ENCODE data around the gene ZNF440.
A peak's percentile ranks its signal among the peaks of the same experiment; 100 is the strongest.
"Not testable (repeated sequence)": the region's sequence is repeated elsewhere in the genome, so short reads cannot be mapped to it uniquely, and the experiment has no call there.

The ZNF440 gene

DNA sequence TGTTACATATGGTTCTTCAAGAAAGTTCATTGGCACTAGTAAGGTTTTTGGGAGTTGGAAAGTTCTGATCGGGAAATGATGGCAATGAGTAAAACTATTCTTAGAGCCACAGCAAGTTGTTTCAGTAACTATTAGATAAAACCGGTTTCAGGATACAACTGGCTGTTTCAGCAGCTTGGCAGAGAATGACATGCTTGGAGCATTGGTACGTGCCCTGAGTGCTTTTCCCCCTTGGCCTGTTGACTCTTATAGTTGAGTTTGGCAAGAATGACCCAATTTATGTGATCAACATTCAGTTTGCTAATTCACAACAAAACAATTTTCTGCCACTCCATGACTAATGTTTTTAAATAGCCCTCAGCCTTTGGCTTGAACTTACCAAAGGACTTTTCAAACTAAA is 26.5 kb upstream of the ZNF440 start:
- Histone ChIP-seq H3K4me3 (ENCODE audit: low read length) (no peak overlapping the region), H3K4me1 (ENCODE audit: insufficient read depth, low read length) (no peaks in the 10 kb centered on the region), H3K9ac (ENCODE audit: low read depth, low read length) (no peak overlapping the region), H3K27me3 (ENCODE audit: insufficient read depth, low read length) (no peaks in the 10 kb centered on the region), H3K9me3 (ENCODE audit: insufficient read depth, low read depth, low read length) (peaks cover 46% of the 10 kb centered on the region), H3K36me3 (ENCODE audit: insufficient read depth, low read length) (no peaks in the 10 kb centered on the region), H3K27ac (ENCODE audit: low read depth, low read length) (no peak overlapping the region)
- WGBS: 90% methylated on average over 3 of the region's 3 CpGs

DNA sequence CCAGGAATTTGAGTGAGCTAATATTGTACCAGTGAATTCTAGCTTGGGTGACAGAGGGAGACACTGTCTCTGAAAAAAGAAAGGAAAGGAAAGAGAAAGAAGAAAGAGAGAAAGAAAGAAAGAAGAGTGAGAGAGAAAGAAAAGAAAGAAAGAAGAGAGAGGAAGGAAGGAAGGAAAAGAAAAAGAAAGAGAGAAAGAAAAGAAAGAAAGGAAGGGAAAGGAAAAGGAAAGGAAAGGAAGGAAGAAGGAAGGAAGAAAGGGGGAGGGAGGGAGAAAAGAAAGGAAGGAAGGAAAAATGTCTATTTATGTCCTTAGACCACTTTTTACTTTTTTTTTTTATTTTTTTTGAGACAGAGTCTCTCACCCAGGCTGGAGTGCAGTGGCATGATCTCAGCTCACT is 21.1 kb upstream of the ZNF440 start:
- H3K27me3 ChIP-seq (ENCODE audit: insufficient read depth, low read length): peaks cover 14% of the 10 kb centered on the region; the same call in 1 of the 2 replicates
- no peak overlapping the region for H3K4me3 ChIP-seq (ENCODE audit: low read length)
- peaks cover 16% of the 10 kb centered on the region for H3K9me3 ChIP-seq (ENCODE audit: insufficient read depth, low read depth, low read length)
- peaks cover 4% of the 10 kb centered on the region for H3K4me1 ChIP-seq (ENCODE audit: insufficient read depth, low read length)
- no peak overlapping the region for H3K9ac ChIP-seq (ENCODE audit: low read depth, low read length)
- no peaks in the 10 kb centered on the region for H3K36me3 ChIP-seq (ENCODE audit: insufficient read depth, low read length)
- no peak overlapping the region for H3K27ac ChIP-seq (ENCODE audit: low read depth, low read length)

DNA sequence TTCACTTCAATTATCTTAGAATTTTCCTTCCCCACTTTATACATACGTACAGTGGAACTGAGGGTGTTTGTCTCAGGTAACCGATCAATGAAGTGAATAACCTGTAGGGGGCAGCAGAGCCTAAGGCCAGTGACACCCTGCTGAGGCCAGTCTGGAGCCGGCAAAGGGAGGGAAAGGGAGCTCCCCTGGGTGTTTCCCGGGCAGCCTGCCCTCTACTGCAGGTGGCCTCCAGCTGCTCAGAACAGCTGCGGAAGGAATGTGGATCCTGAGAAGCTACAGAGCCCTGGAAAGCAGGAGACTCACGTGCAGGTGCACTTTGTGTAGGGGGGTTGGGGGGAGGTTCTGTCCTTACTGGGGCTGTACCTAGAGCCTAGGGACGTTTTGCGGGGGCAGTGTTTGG is 16.6 kb upstream of the ZNF440 start:
- 0 out of 2 replicates have a peak, but pooled peaks cover 3% of the 10 kb centered on the region for H3K9me3 ChIP-seq (ENCODE audit: insufficient read depth, low read depth, low read length)
- no peak overlapping the region for H3K9ac ChIP-seq (ENCODE audit: low read depth, low read length)
- WGBS: 9% methylated on average over 8 of the region's 8 CpGs
- H3K27ac ChIP-seq (ENCODE audit: low read depth, low read length): no peak overlapping the region
- H3K4me3 ChIP-seq (ENCODE audit: low read length): peak overlapping the region; percentile 74; the same call in 1 of the 2 replicates
- peaks cover 36% of the 10 kb centered on the region for H3K27me3 ChIP-seq (ENCODE audit: insufficient read depth, low read length)
- peaks cover 7% of the 10 kb centered on the region for H3K4me1 ChIP-seq (ENCODE audit: insufficient read depth, low read length)
- H3K36me3 ChIP-seq (ENCODE audit: insufficient read depth, low read length): no peaks in the 10 kb centered on the region

DNA sequence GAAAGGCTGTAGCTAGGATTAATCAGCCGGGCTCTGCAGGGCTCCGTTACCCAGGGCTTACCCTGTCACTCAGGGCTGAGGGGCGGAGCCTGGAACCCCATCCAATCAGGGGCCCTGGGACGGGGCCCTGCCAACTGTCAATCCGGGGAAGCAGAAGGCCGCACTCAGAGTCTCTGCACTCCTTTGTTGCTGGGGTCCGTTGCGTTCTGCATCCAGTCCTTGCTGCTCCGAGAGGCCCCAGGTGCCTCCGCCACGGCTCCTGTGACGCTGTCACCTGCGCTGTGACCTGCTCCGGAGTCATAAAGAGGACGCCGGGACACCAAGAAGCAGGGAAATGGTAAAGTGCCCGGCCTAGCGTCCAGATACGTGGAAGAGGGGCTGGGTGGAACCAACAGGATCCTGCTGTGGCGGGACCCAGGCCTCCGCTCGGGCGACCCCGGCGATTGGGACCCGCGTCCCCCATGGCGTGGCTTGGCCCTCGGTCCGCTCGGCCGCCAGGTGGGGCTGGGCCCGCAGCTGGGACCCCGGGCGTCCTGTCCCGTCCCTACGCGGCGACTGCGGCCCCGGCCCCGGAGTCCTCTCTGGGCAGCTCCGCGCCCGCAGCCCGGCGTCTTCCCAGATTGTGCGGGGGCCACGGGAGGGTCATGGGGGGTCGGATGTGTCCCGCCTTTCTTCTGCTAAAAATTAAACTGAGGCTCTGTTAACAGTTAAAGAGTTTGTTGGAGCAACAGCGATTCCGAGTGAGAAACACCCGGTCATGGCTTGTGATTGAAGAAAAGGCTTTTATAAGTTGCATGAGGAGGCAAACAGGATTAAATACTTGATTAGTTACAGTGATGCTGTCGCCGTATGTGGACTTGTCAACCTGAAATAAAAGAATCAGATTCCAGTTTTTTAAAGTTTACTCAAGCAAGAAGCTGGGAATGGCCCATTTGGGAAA is 15.4 kb upstream of the ZNF440 start, which contains the start of gene ZNF491:
ZNF491 (plus strand) TSS at position 133 of the 940 bp plus-strand sequence. CDS start 7,431 bp downstream, outside the sequence.
- Histone ChIP-seq H3K4me1 (ENCODE audit: insufficient read depth, low read length) (peaks cover 7% of the 10 kb centered on the region), H3K9ac (ENCODE audit: low read depth, low read length) (peak within 1 kb of the TSS; percentile 66), H3K36me3 (ENCODE audit: insufficient read depth, low read length) (no peaks in the 10 kb centered on the region), H3K4me3 (ENCODE audit: low read length) (peak within 1 kb of the TSS; percentile 74), H3K9me3 (ENCODE audit: insufficient read depth, low read depth, low read length) (0 out of 2 replicates have a peak, but pooled peaks cover 5% of the 10 kb centered on the region), H3K27ac (ENCODE audit: low read depth, low read length) (no peak within 1 kb of the TSS), H3K27me3 (ENCODE audit: insufficient read depth, low read length) (peaks cover 36% of the 10 kb centered on the region)
- WGBS: 1% methylated on average over 56 of the region's 56 CpGs

DNA sequence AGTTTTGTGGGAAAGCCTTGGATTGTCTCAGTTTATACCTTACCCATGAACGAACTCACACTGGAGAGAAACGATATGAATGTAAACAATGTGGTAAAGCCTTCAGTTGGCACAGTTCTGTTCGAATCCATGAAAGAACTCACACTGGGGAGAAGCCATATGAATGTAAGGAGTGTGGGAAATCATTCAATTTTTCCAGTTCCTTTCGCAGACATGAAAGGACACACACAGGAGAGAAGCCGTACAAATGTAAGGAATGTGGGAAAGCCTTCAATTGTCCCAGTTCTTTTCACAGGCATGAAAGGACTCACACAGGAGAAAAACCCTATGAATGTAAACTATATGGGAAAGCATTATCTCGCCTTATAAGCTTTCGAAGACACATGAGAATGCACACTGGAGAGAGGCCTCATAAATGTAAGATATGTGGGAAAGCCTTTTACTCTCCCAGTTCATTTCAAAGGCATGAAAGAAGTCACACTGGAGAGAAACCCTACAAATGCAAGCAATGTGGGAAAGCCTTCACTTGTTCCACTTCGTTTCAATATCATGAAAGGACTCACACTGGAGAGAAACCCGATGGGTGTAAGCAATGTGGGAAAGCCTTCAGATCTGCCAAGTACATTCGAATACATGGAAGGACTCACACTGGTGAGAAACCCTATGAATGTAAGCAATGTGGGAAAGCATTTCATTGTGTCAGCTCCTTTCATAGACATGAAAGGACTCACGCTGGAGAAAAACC is 7.5 kb upstream of the ZNF440 start:
- WGBS: 91% methylated on average over 11 of the region's 11 CpGs
- H3K36me3 ChIP-seq (ENCODE audit: insufficient read depth, low read length): no peaks in the 10 kb centered on the region

DNA sequence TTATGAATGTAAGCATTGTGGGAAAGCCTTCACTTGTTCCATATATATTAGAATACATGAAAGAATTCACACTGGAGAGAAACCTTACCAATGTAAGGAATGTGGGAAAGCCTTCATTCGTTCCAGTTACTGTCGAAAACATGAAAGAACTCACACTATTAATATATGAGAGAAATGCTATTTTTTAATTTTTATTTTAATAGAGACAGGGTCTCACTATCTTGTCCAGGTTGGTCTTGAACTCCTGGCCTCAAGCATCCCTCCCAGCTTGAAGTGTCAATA is 7.0 kb upstream of the ZNF440 start:
- Histone ChIP-seq H3K27ac (ENCODE audit: low read depth, low read length) (no peak overlapping the region), H3K27me3 (ENCODE audit: insufficient read depth, low read length) (peaks cover 3% of the 10 kb centered on the region; the same call in 1 of the 2 replicates), H3K36me3 (ENCODE audit: insufficient read depth, low read length) (no peaks in the 10 kb centered on the region), H3K9me3 (ENCODE audit: insufficient read depth, low read depth, low read length) (peaks cover 45% of the 10 kb centered on the region), H3K4me1 (ENCODE audit: insufficient read depth, low read length) (no peaks in the 10 kb centered on the region), H3K9ac (ENCODE audit: low read depth, low read length) (no peak overlapping the region), H3K4me3 (ENCODE audit: low read length) (no peak overlapping the region)
- WGBS: no CpG with 5 or more reads among the region's 2 CpGs

More for the DNA sequence above, 7.5 kb upstream of the ZNF440 start:
- no peak overlapping the region for H3K4me3 ChIP-seq (ENCODE audit: low read length)
- H3K27me3 ChIP-seq (ENCODE audit: insufficient read depth, low read length): peaks cover 2% of the 10 kb centered on the region; the same call in 1 of the 2 replicates
- no peaks in the 10 kb centered on the region for H3K4me1 ChIP-seq (ENCODE audit: insufficient read depth, low read length)
- H3K27ac ChIP-seq (ENCODE audit: low read depth, low read length): no peak overlapping the region
- peaks cover 45% of the 10 kb centered on the region for H3K9me3 ChIP-seq (ENCODE audit: insufficient read depth, low read depth, low read length)
- no peak overlapping the region for H3K9ac ChIP-seq (ENCODE audit: low read depth, low read length)

DNA sequence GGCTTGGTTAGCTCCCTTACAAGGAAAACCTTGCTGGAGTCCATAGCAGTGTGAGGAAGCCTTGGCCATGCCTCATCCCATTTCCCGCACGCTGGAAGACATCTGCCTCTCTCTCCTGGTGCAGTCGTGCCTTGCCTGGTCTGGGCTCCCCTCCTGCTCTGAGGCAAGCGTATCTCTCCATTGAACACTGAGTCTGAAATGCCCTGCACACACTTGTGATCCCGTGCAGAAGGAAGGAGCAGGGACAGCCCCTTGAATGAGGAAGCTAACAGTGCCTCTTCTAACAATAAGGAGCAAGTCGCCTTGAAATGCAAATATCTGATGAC is 407 bp upstream of the ZNF440 start:
- Histone ChIP-seq H3K36me3 (ENCODE audit: insufficient read depth, low read length) (no peaks in the 10 kb centered on the region), H3K27ac (ENCODE audit: low read depth, low read length) (no peak overlapping the region), H3K4me3 (ENCODE audit: low read length) (peak overlapping the region; percentile 87), H3K9me3 (ENCODE audit: insufficient read depth, low read depth, low read length) (peaks cover 4% of the 10 kb centered on the region), H3K9ac (ENCODE audit: low read depth, low read length) (no peak overlapping the region), H3K4me1 (ENCODE audit: insufficient read depth, low read length) (no peaks in the 10 kb centered on the region), H3K27me3 (ENCODE audit: insufficient read depth, low read length) (peaks cover 40% of the 10 kb centered on the region)
- 8% methylated on average over 6 of the region's 6 CpGs for WGBS

DNA sequence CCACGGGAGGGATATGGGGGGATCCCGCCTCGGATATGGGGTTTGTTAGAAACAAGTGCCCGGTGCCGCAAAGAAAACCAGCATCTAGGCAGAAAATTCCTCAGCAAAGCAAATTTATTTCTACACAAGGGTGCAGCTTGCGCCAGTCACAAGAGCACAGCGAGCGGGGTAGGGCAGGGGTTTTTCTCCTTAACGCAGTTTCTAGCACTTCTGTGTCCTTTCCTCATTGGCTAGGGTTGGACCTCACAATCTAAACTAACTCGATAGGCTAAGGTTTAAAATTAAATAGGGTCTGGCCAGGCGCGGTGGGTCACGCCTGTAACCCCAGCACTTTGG is 595 bp downstream of the ZNF440 start:
- Histone ChIP-seq H3K9ac (ENCODE audit: low read depth, low read length) (peak overlapping the region; percentile 83), H3K4me1 (ENCODE audit: insufficient read depth, low read length) (no peaks in the 10 kb centered on the region), H3K27ac (ENCODE audit: low read depth, low read length) (no peak overlapping the region), H3K9me3 (ENCODE audit: insufficient read depth, low read depth, low read length) (no peaks in the 10 kb centered on the region; the same call in 1 of the 2 replicates), H3K4me3 (ENCODE audit: low read length) (peak overlapping the region; percentile 87), H3K27me3 (ENCODE audit: insufficient read depth, low read length) (peaks cover 40% of the 10 kb centered on the region), H3K36me3 (ENCODE audit: insufficient read depth, low read length) (no peaks in the 10 kb centered on the region)
- 31% methylated on average over 13 of the region's 13 CpGs for WGBS

DNA sequence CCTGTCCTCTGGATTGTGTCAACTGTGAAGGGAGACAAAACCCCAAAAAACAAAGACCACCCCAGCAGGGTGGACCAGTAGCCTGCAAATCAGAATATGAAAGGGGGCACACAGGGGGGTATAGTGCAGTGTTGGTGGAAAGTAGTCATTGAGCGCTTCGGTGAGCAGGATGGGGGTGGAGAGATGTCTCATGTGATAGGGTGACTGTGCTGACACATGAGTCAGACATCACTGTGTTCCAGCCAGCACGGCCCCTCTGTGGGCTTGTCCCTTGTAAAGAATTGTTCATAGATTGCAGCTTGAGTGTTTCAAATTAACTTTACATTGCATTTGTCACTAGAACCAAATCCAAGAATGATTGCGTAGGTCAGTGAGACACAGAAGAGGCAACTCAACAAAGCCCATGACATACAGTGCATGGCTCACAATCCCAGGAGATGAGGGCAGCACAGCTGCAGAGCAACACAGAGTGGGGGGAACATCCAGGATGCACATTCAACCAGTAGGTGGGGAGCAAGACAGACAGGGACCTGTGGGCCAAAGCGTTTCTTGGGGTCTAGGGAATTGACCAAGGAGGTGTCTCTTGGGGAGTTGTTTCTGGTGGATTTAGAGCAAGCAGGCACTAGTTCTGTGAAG is 7.5 kb downstream of the ZNF440 start:
- Histone ChIP-seq H3K9me3 (ENCODE audit: insufficient read depth, low read depth, low read length) (no peaks in the 10 kb centered on the region), H3K27me3 (ENCODE audit: insufficient read depth, low read length) (no peaks in the 10 kb centered on the region), H3K36me3 (ENCODE audit: insufficient read depth, low read length) (peaks cover 3% of the 10 kb centered on the region; the same call in 1 of the 2 replicates), H3K4me3 (ENCODE audit: low read length) (no peak overlapping the region), H3K9ac (ENCODE audit: low read depth, low read length) (no peak overlapping the region), H3K4me1 (ENCODE audit: insufficient read depth, low read length) (peaks cover 4% of the 10 kb centered on the region; the same call in 1 of the 2 replicates), H3K27ac (ENCODE audit: low read depth, low read length) (no peak overlapping the region)
- WGBS: 83% methylated on average over 5 of the region's 5 CpGs

DNA sequence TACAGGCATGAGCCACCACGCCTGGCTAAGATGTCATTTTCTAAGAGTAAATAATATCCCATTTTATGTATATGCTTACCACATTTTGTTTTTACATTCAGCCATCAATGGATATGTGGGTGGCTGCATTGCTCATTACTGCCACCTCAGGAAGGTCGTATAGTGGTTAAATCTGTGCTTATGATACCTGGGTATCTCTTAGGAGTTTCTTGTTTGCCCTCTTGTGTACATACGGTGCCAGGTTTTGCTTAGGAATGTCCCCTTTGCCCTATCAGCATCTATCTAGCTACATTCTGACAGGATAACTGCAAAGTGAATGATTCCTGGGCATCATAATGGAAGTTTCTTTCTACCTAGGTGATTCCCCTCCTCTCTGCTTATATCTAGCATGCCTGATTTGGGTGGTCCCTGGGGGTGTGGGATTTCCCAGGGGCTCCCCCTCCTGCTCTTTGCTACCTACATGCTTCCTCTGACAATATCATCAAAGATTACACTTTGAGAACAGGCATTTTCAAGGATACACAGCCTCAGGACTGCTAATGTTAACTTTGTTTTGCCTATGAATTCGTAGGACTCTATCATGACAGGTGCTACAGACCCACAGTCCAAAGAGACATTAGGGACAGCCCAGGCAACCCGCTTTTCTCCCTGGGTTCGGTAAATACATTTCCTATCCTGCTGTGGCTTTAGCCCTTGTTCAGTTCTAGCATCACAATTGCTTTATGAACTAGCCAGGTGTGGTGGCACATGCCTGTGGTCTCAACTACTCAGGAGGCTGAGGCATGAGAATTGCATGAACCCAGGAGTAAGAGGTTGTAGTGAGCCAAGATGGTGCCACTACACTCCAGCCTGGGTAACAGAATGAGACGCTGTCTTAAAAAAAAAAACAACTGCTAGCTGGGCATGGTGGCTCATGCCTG is 15.1 kb downstream of the ZNF440 start:
- H3K9me3 ChIP-seq (ENCODE audit: insufficient read depth, low read depth, low read length): peaks cover 53% of the 10 kb centered on the region
- H3K36me3 ChIP-seq (ENCODE audit: insufficient read depth, low read length): peaks cover 40% of the 10 kb centered on the region
- not testable (repeated sequence) for H3K27me3 ChIP-seq (ENCODE audit: insufficient read depth, low read length); H3K9ac ChIP-seq (ENCODE audit: low read depth, low read length); H3K4me3 ChIP-seq (ENCODE audit: low read length); H3K27ac ChIP-seq (ENCODE audit: low read depth, low read length); H3K4me1 ChIP-seq (ENCODE audit: insufficient read depth, low read length)
- WGBS: 94% methylated on average over 7 of the region's 7 CpGs

Data from HUES64 (cell line).